GM21825 (cell line): Measurements from ENCODE around the gene F8.

ENCODE experiments used
- ATAC-seq: cut with Tn5 transposase; IDR thresholded peaks from one replicate; pipeline ENCODE4 v1.9.1; 2021; ENCODE audit warnings: mild to moderate bottlenecking, moderate library complexity; ENCODE audit not compliant: unreplicated experiment

The F8 gene

GRCh38 chrX:154791939-154792338 is 230.6 kb downstream of the F8 start:
- no peak for ATAC-seq

- no peak for ATAC-seq
These were observed 231.1 kb downstream of the F8 start for GRCh38 chrX:154791467-154791866.
